ELF-1 (cell line): ENCODE data around the gene ERP27.

Source experiments
- DNase-seq: peaks from one replicate; pipeline ENCODE4 v3.0.0-alpha.2; 2016; ENCODE audit warnings: low read depth, low spot score

The ERP27 gene

GRCh38 chr12:14959916-14960496 is 21.7 kb upstream of the ERP27 start:
- no peak for DNase-seq

GRCh38 chr12:14959463-14959862 is 21.1 kb upstream of the ERP27 start:
- DNase-seq, result no peak

- no peak for DNase-seq
Measured at GRCh38 chr12:14959126-14959440, 20.7 kb upstream of the ERP27 start.

- no peak for DNase-seq
Measured at GRCh38 chr12:14958361-14959125, 20.2 kb upstream of the ERP27 start.

GRCh38 chr12:14957551-14958168 is 19.3 kb upstream of the ERP27 start:
- DNase-seq, result no peak

GRCh38 chr12:14956905-14957304 is 18.6 kb upstream of the ERP27 start:
- DNase-seq, result no peak

GRCh38 chr12:14956024-14956891 is 17.9 kb upstream of the ERP27 start:
- DNase-seq, result no peak

GRCh38 chr12:14954269-14954668 is 15.9 kb upstream of the ERP27 start:
- DNase-seq, result no peak

- DNase-seq, result no peak
Measured at GRCh38 chr12:14953752-14954151, 15.4 kb upstream of the ERP27 start.

- peak; percentile 10 for DNase-seq
Measured at GRCh38 chr12:14952299-14952921, 14.1 kb upstream of the ERP27 start.

- DNase-seq, result no peak
Measured at GRCh38 chr12:14951851-14952250, 13.5 kb upstream of the ERP27 start.

GRCh38 chr12:14950982-14951746 is 12.8 kb upstream of the ERP27 start:
- DNase-seq, result peak; percentile 77

- DNase-seq, result no peak
Measured at GRCh38 chr12:14950421-14950820, 12.1 kb upstream of the ERP27 start.

GRCh38 chr12:14949631-14950030 is 11.3 kb upstream of the ERP27 start:
- DNase-seq, result no peak

GRCh38 chr12:14948672-14949071 is 10.3 kb upstream of the ERP27 start:
- DNase-seq, result peak; percentile 52

GRCh38 chr12:14946861-14947260 is 8.5 kb upstream of the ERP27 start:
- DNase-seq, result no peak

GRCh38 chr12:14946162-14946561 is 7.8 kb upstream of the ERP27 start:
- no peak for DNase-seq

- DNase-seq, result no peak
Measured at GRCh38 chr12:14942196-14942931, 4.0 kb upstream of the ERP27 start.

GRCh38 chr12:14941369-14941768 is 3.0 kb upstream of the ERP27 start:
- DNase-seq, result no peak

- DNase-seq, result peak; percentile 11
Measured at GRCh38 chr12:14937689-14938088, 648 bp downstream of the ERP27 start.
